ENCODE data around the gene ST8SIA5. TPM values are rescaled to one million over a fixed set of nuclear protein-coding genes. Genes with fewer than 3 reads are reported as not detected.

The ST8SIA5 gene
- total RNA-seq, 2 experiments from 2014 or later = not detected

Other genes with a start within 250 kb of the ST8SIA5 start
- gene LOXHD1, start 99.8 kb downstream of the ST8SIA5 start, total RNA-seq = under 1 TPM in 1 of 2 experiments, not detected in 1; 0.05 TPM
- 10 to 100 TPM; 21.9 to 23.4 TPM for gene PIAS2, start 160.5 kb upstream of the ST8SIA5 start, total RNA-seq
- gene KATNAL2, start 160.5 kb upstream of the ST8SIA5 start, total RNA-seq = under 1 TPM; 0.45 to 0.52 TPM

All from activated naive CD4-positive, alpha-beta T cell treated with anti-CD3 and anti-CD28 coated beads for 36 hours (primary cell).